NB4 (cell line): ENCODE data around the gene PRODH2.

Source experiments
- MYC ChIP-seq: IDR thresholded peaks from 2 replicates; pipeline ENCODE4 v1.6.1; 2011; ENCODE audit warnings: low read depth, low read length
- POLR2A ChIP-seq: IDR thresholded peaks from 2 replicates; pipeline ENCODE4 v1.6.1; 2011; ENCODE audit warnings: mild to moderate bottlenecking; ENCODE audit not compliant: insufficient read length; ENCODE audit errors: extremely low read depth
- TF ChIP-seq, protein P1 (sequence below): IDR thresholded peaks from one replicate; pipeline ENCODE4 v1.5.1; 2012; ENCODE audit warnings: low read depth, low read length

- TF ChIP-seq, protein P1, sequence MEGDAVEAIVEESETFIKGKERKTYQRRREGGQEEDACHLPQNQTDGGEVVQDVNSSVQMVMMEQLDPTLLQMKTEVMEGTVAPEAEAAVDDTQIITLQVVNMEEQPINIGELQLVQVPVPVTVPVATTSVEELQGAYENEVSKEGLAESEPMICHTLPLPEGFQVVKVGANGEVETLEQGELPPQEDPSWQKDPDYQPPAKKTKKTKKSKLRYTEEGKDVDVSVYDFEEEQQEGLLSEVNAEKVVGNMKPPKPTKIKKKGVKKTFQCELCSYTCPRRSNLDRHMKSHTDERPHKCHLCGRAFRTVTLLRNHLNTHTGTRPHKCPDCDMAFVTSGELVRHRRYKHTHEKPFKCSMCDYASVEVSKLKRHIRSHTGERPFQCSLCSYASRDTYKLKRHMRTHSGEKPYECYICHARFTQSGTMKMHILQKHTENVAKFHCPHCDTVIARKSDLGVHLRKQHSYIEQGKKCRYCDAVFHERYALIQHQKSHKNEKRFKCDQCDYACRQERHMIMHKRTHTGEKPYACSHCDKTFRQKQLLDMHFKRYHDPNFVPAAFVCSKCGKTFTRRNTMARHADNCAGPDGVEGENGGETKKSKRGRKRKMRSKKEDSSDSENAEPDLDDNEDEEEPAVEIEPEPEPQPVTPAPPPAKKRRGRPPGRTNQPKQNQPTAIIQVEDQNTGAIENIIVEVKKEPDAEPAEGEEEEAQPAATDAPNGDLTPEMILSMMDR: no peak
- TF ChIP-seq POLR2A: no peak
- TF ChIP-seq MYC: no peak
These were observed 23.3 kb downstream of the PRODH2 start for GRCh38 chr19:35789195-35789977.
